SK-N-SH treated with all-trans-retinoic acid at 6 μM for 48 hours (cell line): ENCODE results near the gene THSD1.

Experiments
- ARNTL ChIP-seq: fragments of 450-650 bp; formaldehyde crosslinking; IDR thresholded peaks from 2 replicates; pipeline ENCODE4 v1.5.0; 2020; ENCODE audit warnings: low read depth, mild to moderate bottlenecking, moderate library complexity, borderline replicate concordance
- PPARA ChIP-seq: fragments of 250-450 bp; sonication (Bioruptor Pico); IDR thresholded peaks from 2 replicates; pipeline ENCODE4 v1.5.0; 2020; ENCODE audit warnings: mild to moderate bottlenecking, borderline replicate concordance
- TSHZ2 ChIP-seq: fragments of 250-450 bp; sonication (Bioruptor Pico); IDR thresholded peaks from 2 replicates; pipeline ENCODE4 v1.5.0; 2020; ENCODE audit warnings: mild to moderate bottlenecking, moderate library complexity
- ZC3H10 ChIP-seq: fragments of 250-450 bp; sonication (Bioruptor Pico); IDR thresholded peaks from 2 replicates; pipeline ENCODE4 v1.5.1; 2021; ENCODE audit warnings: mild to moderate bottlenecking, moderate library complexity
- ZFP3 ChIP-seq: fragments of 250-450 bp; sonication (Bioruptor Pico); IDR thresholded peaks from 2 replicates; pipeline ENCODE4 v1.5.0; 2020; ENCODE audit warnings: mild to moderate bottlenecking, moderate library complexity
- ZNF70 ChIP-seq: fragments of 450-650 bp; formaldehyde crosslinking; IDR thresholded peaks from 2 replicates; pipeline ENCODE4 v1.5.0; 2020; ENCODE audit warnings: mild to moderate bottlenecking, moderate library complexity

GRCh38 chr13:52377898-52378297 lies 28.1 kb downstream of the THSD1 start:
- TF ChIP-seq PPARA (CRISPR knock-in tag) (no peak), ZNF70 (CRISPR knock-in tag) (no peak), ZFP3 (no peak), ARNTL (CRISPR knock-in tag) (no peak), TSHZ2 (CRISPR knock-in tag) (no peak), ZC3H10 (CRISPR knock-in tag) (no peak)
